IMR-90 (cell line): ENCODE data around the gene KCNK5. TPM values are rescaled to one million over a fixed set of nuclear protein-coding genes. Genes with fewer than 3 reads are reported as not detected.

Source experiments
- ATAC-seq: fragments of 200-7000 bp; cut with Tn5 transposase; 2 replicates; pipeline ENCODE4 v1.9.1; 2020; ENCODE audit warnings: low read depth, mild to moderate bottlenecking, moderate library complexity
- BruUV-seq: library from RNA; stranded (reverse); fragments of 400-500 nt; replicated peaks from 2 replicates; lab custom pipeline; 2021; lab: Mats Ljungman, UMichigan
- CTCF ChIA-PET: fragments of 300-600 bp; formaldehyde crosslinking; extraction: SDS; loops from one replicate; lab custom pipeline; 2021; ENCODE audit warnings: antibody characterized with exemption; lab: Yijun Ruan, JAX
- POLR2A ChIA-PET: fragments of 300-600 bp; sonication (Branson Sonifier 250); formaldehyde crosslinking; loops from one replicate; lab custom pipeline; 2022; ENCODE audit warnings: antibody characterized with exemption; ENCODE audit not compliant: unreplicated experiment; lab: Charles Lee
- DNase-seq: peaks from one replicate; pipeline ENCODE4 v3.0.0; 2013
- H2AFZ ChIP-seq: replicated peaks from 2 replicates; pipeline ENCODE3; 2013; ENCODE audit warnings: low read length, mild to moderate bottlenecking; ENCODE audit not compliant: poor library complexity
- H2AK5ac ChIP-seq: 2 replicates; pipeline ENCODE4 v1.6.1; 2013; ENCODE audit warnings: low read depth, low read length, inconsistent platforms
- H2AK9ac ChIP-seq: replicated peaks from 2 replicates; pipeline ENCODE3; 2013; ENCODE audit warnings: mild to moderate bottlenecking, low read depth, low read length, moderate library complexity; ENCODE audit not compliant: poor library complexity
- H2BK120ac ChIP-seq: 2 replicates; pipeline ENCODE4 v1.6.1; 2013; ENCODE audit warnings: low read depth, low read length, inconsistent platforms
- H2BK15ac ChIP-seq: 3 replicates; pipeline ENCODE4 v1.6.1; 2013; ENCODE audit warnings: low read depth, low read length, inconsistent platforms
- H2BK20ac ChIP-seq: 2 replicates; pipeline ENCODE4 v1.6.1; 2013; ENCODE audit warnings: low read depth, mild to moderate bottlenecking, inconsistent platforms, low read length, moderate library complexity
- H2BK5ac ChIP-seq: 2 replicates; pipeline ENCODE4 v1.6.1; 2013; ENCODE audit warnings: mild to moderate bottlenecking, low read depth, low read length, inconsistent platforms; ENCODE audit not compliant: poor library complexity, severe bottlenecking
- H3K14ac ChIP-seq: replicated peaks from 2 replicates; pipeline ENCODE4 v1.6.1; 2013; ENCODE audit warnings: low read depth, low read length, inconsistent platforms
- H3K18ac ChIP-seq: 2 replicates; pipeline ENCODE4 v1.6.1; 2013; ENCODE audit warnings: low read depth, low read length, control low read depth
- H3K23ac ChIP-seq: 2 replicates; pipeline ENCODE4 v1.6.1; 2013; ENCODE audit warnings: low read depth, low read length, inconsistent platforms
- H3K27ac ChIP-seq: 2 replicates; pipeline ENCODE4 v1.5.1; 2013; ENCODE audit warnings: mild to moderate bottlenecking, control low read depth, low read length; ENCODE audit not compliant: insufficient read depth
- H3K27me3 ChIP-seq: 2 replicates; pipeline ENCODE4 v1.6.1; 2013; ENCODE audit warnings: low read length; ENCODE audit not compliant: control insufficient read depth, insufficient read depth
- H3K36me3 ChIP-seq: 2 replicates; pipeline ENCODE4 v1.6.1; 2013; ENCODE audit warnings: low read length, mixed read lengths; ENCODE audit not compliant: control insufficient read depth, insufficient read depth
- H3K4ac ChIP-seq: 2 replicates; pipeline ENCODE4 v1.6.1; 2013; ENCODE audit warnings: low read depth, low read length, inconsistent platforms
- H3K4me1 ChIP-seq: 2 replicates; pipeline ENCODE4 v1.6.1; 2013; ENCODE audit warnings: low read length, mixed read lengths; ENCODE audit not compliant: control insufficient read depth, insufficient read depth
- H3K4me2 ChIP-seq: 2 replicates; pipeline ENCODE4 v1.6.1; 2013; ENCODE audit warnings: low read depth, mild to moderate bottlenecking, control low read depth, low read length, moderate library complexity
- H3K4me3 ChIP-seq: 2 replicates; pipeline ENCODE4 v1.5.1; 2013; ENCODE audit warnings: low read depth, mild to moderate bottlenecking, control low read depth, low read length, moderate library complexity; ENCODE audit not compliant: insufficient read depth
- H3K56ac ChIP-seq: 2 replicates; pipeline ENCODE4 v1.6.1; 2013; ENCODE audit warnings: low read length, inconsistent platforms; ENCODE audit not compliant: insufficient read depth; ENCODE audit errors: extremely low read depth
- H3K79me1 ChIP-seq, 2 experiments: 2 replicates each; pipeline ENCODE4 v1.6.1; 2013; ENCODE audit warnings: low read length in 2 of 2, inconsistent platforms in 1 of 2, low read depth in 1 of 2
- H3K9ac ChIP-seq: 2 replicates; pipeline ENCODE4 v1.6.1; 2013; ENCODE audit warnings: low read depth, low read length, control low read depth
- H3K9me1 ChIP-seq: 2 replicates; pipeline ENCODE4 v1.6.1; 2013; ENCODE audit warnings: low read length, inconsistent platforms; ENCODE audit not compliant: insufficient read depth
- H3K9me3 ChIP-seq: 2 replicates; pipeline ENCODE4 v1.6.1; 2013; ENCODE audit warnings: low read length; ENCODE audit not compliant: control insufficient read depth, insufficient read depth
- H4K20me1 ChIP-seq: 2 replicates; pipeline ENCODE4 v1.6.1; 2013; ENCODE audit warnings: low read length, inconsistent platforms; ENCODE audit not compliant: insufficient read depth
- H4K5ac ChIP-seq: 2 replicates; pipeline ENCODE4 v1.6.1; 2013; ENCODE audit warnings: mild to moderate bottlenecking, low read depth, low read length, control low read depth
- H4K8ac ChIP-seq, 2 experiments: 2 replicates each; pipeline ENCODE4 v1.6.1; 2013; ENCODE audit warnings: low read depth in 2 of 2, low read length in 2 of 2, control low read depth in 1 of 2, inconsistent platforms in 1 of 2
- H4K91ac ChIP-seq: 2 replicates; pipeline ENCODE4 v1.6.1; 2013; ENCODE audit warnings: low read depth, low read length, inconsistent platforms; ENCODE audit not compliant: insufficient read depth
- BHLHE40 ChIP-seq: fragments of 150-350 bp; IDR thresholded peaks from 2 replicates; pipeline ENCODE4 v1.6.1; 2016; ENCODE audit warnings: mild to moderate bottlenecking, low read depth, low read length
- CHD1 ChIP-seq: IDR thresholded peaks from 2 replicates; pipeline ENCODE4 v1.6.1; 2012; ENCODE audit warnings: low read depth, low read length, improper control_type of control experiment
- FOS ChIP-seq: fragments of 150-350 bp; IDR thresholded peaks from 2 replicates; pipeline ENCODE4 v1.6.1; 2016; ENCODE audit warnings: low read depth, low read length
- MAFK ChIP-seq: IDR thresholded peaks from 2 replicates; pipeline ENCODE4 v1.6.1; 2012; ENCODE audit warnings: low read depth, low read length, improper control_type of control experiment
- MAZ ChIP-seq: IDR thresholded peaks from 2 replicates; pipeline ENCODE4 v1.6.1; 2012; ENCODE audit warnings: low read depth, mild to moderate bottlenecking, low read length, improper control_type of control experiment, moderate library complexity, borderline replicate concordance
- NFE2L2 ChIP-seq: fragments of 150-350 bp; IDR thresholded peaks from 2 replicates; pipeline ENCODE4 v1.6.1; 2016; ENCODE audit warnings: low read depth, mild to moderate bottlenecking, low read length
- POLR2A ChIP-seq: IDR thresholded peaks from 2 replicates; pipeline ENCODE4 v1.6.1; 2012; ENCODE audit warnings: mild to moderate bottlenecking, low read depth, low read length
- RAD21 ChIP-seq: IDR thresholded peaks from 2 replicates; pipeline ENCODE4 v1.6.1; 2012; ENCODE audit warnings: low read length, improper control_type of control experiment
- RCOR1 ChIP-seq: IDR thresholded peaks from 2 replicates; pipeline ENCODE4 v1.6.1; 2012; ENCODE audit warnings: mild to moderate bottlenecking, low read length, improper control_type of control experiment; ENCODE audit not compliant: insufficient replicate concordance
- RFX5 ChIP-seq: IDR thresholded peaks from 2 replicates; pipeline ENCODE4 v1.8.0; 2012; ENCODE audit warnings: low read depth, mild to moderate bottlenecking, low read length, moderate library complexity
- WGBS, 2 experiments: methylation state at CpG; one replicate each; pipeline versions ENCODE4 v1.1.5 to v1.1.7; 2013; ENCODE audit warnings: missing lambda C conversion rate in 2 of 2; ENCODE audit not compliant: insufficient read length in 1 of 2; ENCODE audit errors: extremely low coverage in 2 of 2; 5-methylcytosine and 5-hydroxymethylcytosine counted together
- dilution Hi-C: fragments of 300-500 bp; cut with HindIII; formaldehyde crosslinking; loops from one replicate; pipeline ENCODE4 v1.14.3; 2018; ENCODE audit warnings: low sequenced_read_pairs; ENCODE audit not compliant: unreplicated experiment
- in situ Hi-C: fragments of 300-500 bp; cut with MboI; formaldehyde crosslinking; loops from 3 replicates; pipeline ENCODE4 v1.14.3; 2019; ENCODE audit warnings: low sequenced_read_pairs, inconsistent platforms, mixed read lengths
- intact Hi-C: fragments of 100-400 bp; cut with micrococcal nuclease; formaldehyde crosslinking; loops from 2 replicates; pipeline ENCODE4 v1.10.0; 2022
- polyA plus RNA-seq, 3 experiments: library from polyadenylated mRNA; depleted of rRNA; stranded (reverse); fragments of >200 nt; gene quantifications; 2 replicates each; pipeline ENCODE4 v1.2.3, GENCODE V29; 2012; ENCODE audit warnings: low replicate concordance in 1 of 3
- total RNA-seq: library from RNA; depleted of rRNA; stranded (reverse); fragments of >200 nt; gene quantifications from 2 replicates; pipeline ENCODE4 v1.2.3, GENCODE V29; 2012
- TF ChIP-seq, protein P1 (sequence below): fragments of 150-350 bp; IDR thresholded peaks from 2 replicates; pipeline ENCODE4 v1.6.1; 2017; ENCODE audit warnings: mild to moderate bottlenecking, antibody characterized with exemption, low read length, low read depth
- TF ChIP-seq, protein P2 (sequence below): fragments of 150-350 bp; IDR thresholded peaks from 2 replicates; pipeline ENCODE4 v1.6.1; 2016; ENCODE audit warnings: low read depth, mild to moderate bottlenecking, low read length, moderate library complexity, borderline replicate concordance
- TF ChIP-seq, protein P3 (sequence below): conservative IDR thresholded peaks from 2 replicates; pipeline ENCODE4 v1.5.1; 2012; ENCODE audit warnings: mild to moderate bottlenecking, low read depth, low read length, improper control_type of control experiment

KCNK5 gene
- total and polyA plus RNA-seq, 2 of the 4 experiments (the other 2 are of a cell fraction), result not detected

DNA sequence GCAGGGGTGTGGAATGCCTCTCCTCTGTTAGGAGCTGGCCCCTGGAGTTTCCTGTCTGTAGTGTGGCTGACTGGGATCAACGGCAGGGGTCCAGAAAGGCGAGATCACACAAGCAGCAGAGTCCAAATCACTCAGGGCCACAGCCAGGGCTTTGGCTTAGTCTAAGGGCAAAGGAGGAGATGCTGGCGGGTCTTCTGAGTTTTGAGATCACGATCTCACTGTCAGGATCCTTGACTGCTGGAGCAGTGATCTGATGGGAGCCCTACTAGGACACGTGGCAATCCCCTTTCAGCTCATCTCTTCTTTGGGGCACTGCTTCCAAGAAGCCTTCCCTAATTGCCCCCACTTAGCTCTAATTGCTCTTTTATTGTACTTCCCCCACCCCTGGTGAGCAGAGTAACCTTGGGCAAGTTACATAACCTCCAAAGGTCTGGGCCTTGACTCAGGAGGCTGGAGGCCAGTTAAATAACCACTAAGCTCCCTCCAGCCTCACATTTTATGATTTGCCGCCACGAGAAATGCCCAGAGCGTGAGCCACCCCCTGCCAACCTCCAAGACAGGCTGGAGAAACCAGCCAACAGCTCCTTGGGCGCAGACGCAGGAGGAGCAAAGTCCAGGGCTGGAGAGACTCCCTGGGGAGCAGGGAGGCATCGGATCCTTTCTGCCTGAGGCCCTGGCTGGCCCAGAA, 12.0 kb downstream of the KCNK5 start:
- Histone ChIP-seq H3K27me3 (no peaks in the 10 kb centered on the region), H3K4me3 (no peak overlapping the region), H3K27ac (no peak overlapping the region), H3K9me1 (no peaks in the 10 kb centered on the region), H3K56ac (no peak overlapping the region), H2BK120ac (no peak overlapping the region), H4K5ac (no peak overlapping the region), H2AFZ (no peak overlapping the region), H2AK9ac (no peak overlapping the region), H3K36me3 (no peaks in the 10 kb centered on the region), H2BK20ac (no peak overlapping the region), H3K9me3 (no peaks in the 10 kb centered on the region), H4K20me1 (no peaks in the 10 kb centered on the region), H3K4ac (no peak overlapping the region), H2BK15ac (no peak overlapping the region), H4K91ac (no peak overlapping the region), H4K8ac (no peak overlapping the region), H3K9ac (no peak overlapping the region), H2AK5ac (no peak overlapping the region), H3K4me2 (no peak overlapping the region), H3K79me1 (no peaks in the 10 kb centered on the region), H3K14ac (no peak overlapping the region), H3K18ac (no peak overlapping the region), H3K23ac (no peak overlapping the region), H2BK5ac (no peak overlapping the region), H3K4me1 (no peaks in the 10 kb centered on the region)
- intact Hi-C loops (no loop called here), dilution Hi-C loops (no loop called here), in situ Hi-C loops (no loop called here)
- TF ChIP-seq BHLHE40 (no peak), MAFK (no peak), RFX5 (no peak), RCOR1 (no peak), RAD21 (no peak), MAZ (no peak), FOS (no peak), CHD1 (no peak), POLR2A (no peak), NFE2L2 (no peak)
- TF ChIP-seq, protein P1, sequence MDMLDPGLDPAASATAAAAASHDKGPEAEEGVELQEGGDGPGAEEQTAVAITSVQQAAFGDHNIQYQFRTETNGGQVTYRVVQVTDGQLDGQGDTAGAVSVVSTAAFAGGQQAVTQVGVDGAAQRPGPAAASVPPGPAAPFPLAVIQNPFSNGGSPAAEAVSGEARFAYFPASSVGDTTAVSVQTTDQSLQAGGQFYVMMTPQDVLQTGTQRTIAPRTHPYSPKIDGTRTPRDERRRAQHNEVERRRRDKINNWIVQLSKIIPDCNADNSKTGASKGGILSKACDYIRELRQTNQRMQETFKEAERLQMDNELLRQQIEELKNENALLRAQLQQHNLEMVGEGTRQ, result no peak
- TF ChIP-seq, protein P2, sequence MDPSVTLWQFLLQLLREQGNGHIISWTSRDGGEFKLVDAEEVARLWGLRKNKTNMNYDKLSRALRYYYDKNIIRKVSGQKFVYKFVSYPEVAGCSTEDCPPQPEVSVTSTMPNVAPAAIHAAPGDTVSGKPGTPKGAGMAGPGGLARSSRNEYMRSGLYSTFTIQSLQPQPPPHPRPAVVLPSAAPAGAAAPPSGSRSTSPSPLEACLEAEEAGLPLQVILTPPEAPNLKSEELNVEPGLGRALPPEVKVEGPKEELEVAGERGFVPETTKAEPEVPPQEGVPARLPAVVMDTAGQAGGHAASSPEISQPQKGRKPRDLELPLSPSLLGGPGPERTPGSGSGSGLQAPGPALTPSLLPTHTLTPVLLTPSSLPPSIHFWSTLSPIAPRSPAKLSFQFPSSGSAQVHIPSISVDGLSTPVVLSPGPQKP, result no peak
- TF ChIP-seq, protein P3, sequence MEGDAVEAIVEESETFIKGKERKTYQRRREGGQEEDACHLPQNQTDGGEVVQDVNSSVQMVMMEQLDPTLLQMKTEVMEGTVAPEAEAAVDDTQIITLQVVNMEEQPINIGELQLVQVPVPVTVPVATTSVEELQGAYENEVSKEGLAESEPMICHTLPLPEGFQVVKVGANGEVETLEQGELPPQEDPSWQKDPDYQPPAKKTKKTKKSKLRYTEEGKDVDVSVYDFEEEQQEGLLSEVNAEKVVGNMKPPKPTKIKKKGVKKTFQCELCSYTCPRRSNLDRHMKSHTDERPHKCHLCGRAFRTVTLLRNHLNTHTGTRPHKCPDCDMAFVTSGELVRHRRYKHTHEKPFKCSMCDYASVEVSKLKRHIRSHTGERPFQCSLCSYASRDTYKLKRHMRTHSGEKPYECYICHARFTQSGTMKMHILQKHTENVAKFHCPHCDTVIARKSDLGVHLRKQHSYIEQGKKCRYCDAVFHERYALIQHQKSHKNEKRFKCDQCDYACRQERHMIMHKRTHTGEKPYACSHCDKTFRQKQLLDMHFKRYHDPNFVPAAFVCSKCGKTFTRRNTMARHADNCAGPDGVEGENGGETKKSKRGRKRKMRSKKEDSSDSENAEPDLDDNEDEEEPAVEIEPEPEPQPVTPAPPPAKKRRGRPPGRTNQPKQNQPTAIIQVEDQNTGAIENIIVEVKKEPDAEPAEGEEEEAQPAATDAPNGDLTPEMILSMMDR, result no peak
- DNase-seq, result no peak
- BruUV-seq, result no TSS peak
- ChIA-PET POLR2A (no interaction called here), CTCF (no interaction called here)
- 25% methylated on average over 2 of the region's 11 CpGs; no CpG with 5 or more reads in 1 of the 2 experiments for WGBS, 2 experiments
- ATAC-seq, result no peak
